ENCODE data around the gene GSE1. TPM values are rescaled to one million over a fixed set of nuclear protein-coding genes. Genes with fewer than 3 reads are reported as not detected.

The GSE1 gene
- total and polyA plus RNA-seq, 9 of the 15 experiments (the other 6 are each of a cell fraction or from before 2014, with no cell fraction given), result 12.2 to 244 (median 57.9) TPM

DNA sequence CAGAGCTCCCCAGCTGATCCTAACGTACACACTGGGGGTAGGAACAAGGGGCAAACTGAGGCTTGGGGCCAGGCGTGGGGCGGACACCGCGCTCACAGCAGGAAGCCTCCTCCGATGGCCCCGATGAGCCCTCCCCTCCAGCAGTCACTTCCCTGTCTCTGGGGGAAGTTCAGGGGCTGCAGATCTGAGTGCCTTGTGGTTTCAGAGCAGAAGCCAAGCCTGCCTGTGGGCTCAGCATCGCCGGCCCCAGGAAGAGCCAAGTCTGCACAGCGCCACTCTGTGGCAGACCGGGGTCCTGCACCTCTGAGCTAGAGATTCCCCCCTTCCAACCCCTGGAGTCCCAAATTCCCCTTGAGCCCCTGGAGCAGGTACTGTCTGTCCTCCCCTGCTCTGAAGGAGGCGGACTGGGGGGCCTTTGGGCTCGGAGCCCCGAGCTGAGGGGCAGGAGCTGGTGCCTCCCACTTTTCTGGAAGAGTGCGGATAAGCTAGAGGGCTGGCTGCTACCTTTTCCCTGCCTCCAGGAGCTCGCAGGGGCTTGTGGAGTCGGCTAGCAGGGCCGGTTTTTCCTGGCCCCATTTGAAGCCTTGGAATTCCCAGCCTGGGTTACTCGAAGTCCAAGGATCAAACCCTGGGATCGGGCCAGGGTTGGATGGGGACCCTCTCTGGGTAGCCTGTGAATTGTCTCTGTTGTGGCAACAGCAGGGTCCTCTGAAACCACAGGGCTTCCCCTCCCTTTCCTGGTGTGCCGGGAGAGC, 2.9 kb downstream of the GSE1 start:
- H3K27ac ChIP-seq (ENCODE audit: extremely low read depth, low read depth, low read length), result peak overlapping the region; percentile 99
- H3K4me1 ChIP-seq (replicated peaks in 1 of 2; ENCODE audit: control insufficient read depth in 2 of 2, insufficient read depth in 2 of 2, low read length in 2 of 2), result peaks cover 55 to 89% of the 10 kb centered on the region in 2 experiments
- WGBS (ENCODE audit: insufficient coverage, low coverage, missing lambda C conversion rate), result 5% methylated on average over 15 of the region's 21 CpGs
- peaks cover 55% of the 10 kb centered on the region for H3K36me3 ChIP-seq (ENCODE audit: control insufficient read depth, insufficient read depth, low read length)
- in situ Hi-C loops (cut with MboI), result no loop called here
- H3K27me3 ChIP-seq (ENCODE audit: control insufficient read depth in 2 of 2, insufficient read depth in 2 of 2, low read length in 2 of 2), result no peaks in the 10 kb centered on the region
- CTCF ChIA-PET (ENCODE audit: low intra/inter-chr PET ratio), result interaction anchor here (0.6 to 1.4 kb wide), 5 partner anchors 154 to 269 kb away, joined by 3 to 4 read pairs (median 3); no protein-coding TSS in a partner anchor
- peak overlapping the region; percentile 85 for H3K4me3 ChIP-seq
- no TSS peak for BruUV-seq (replicated peaks)
- peaks cover 64% of the 10 kb centered on the region for H4K20me1 ChIP-seq (replicated peaks; ENCODE audit: control insufficient read depth, insufficient read depth, low read length)
- no peak overlapping the region for H2AFZ ChIP-seq (ENCODE audit: low read depth, low read length)
- peaks cover 93% of the 10 kb centered on the region for H3K79me2 ChIP-seq (ENCODE audit: control insufficient read depth, insufficient read depth, low read length)
- DNase-seq (ENCODE audit: extremely low read depth in 1 of 4, low spot score in 3 of 4) (peak in 3 of 4 experiments; percentile 48 to 93 (median 81)), ATAC-seq (peak; percentile 48), FAIRE-seq (peak; percentile 90)
- H3K9ac ChIP-seq (ENCODE audit: insufficient read depth in 1 of 2, low read depth in 2 of 2, low read length in 2 of 2), result peak overlapping the region; percentile 91 to 98
- H3K9me3 ChIP-seq (replicated peaks; ENCODE audit: control insufficient read depth, insufficient read depth, low read depth, low read length), result no peaks in the 10 kb centered on the region
- POLR2A ChIA-PET, result interaction anchor here (0.6 to 2.2 kb wide), 22 partner anchors 9 to 1745 kb away, joined by 3 to 15 read pairs (median 4); no protein-coding TSS in a partner anchor
- H3K9me1 ChIP-seq (ENCODE audit: control insufficient read depth, insufficient read depth, low read length), result peaks cover 32% of the 10 kb centered on the region
- H3K4me2 ChIP-seq (ENCODE audit: insufficient read depth, low read length), result peak overlapping the region; percentile 85
- intact Hi-C loops (cut with micrococcal nuclease), result loop anchor here (1.0 to 10.0 kb wide), 2 partner anchors 36 to 311 kb away; no protein-coding TSS in a partner anchor
- TF ChIP-seq COPS2 (conservative IDR thresholded peaks at IDR 0.05) (no peak), NR2C2 (CRISPR knock-in tag; IDR thresholded peaks at IDR 0.05) (no peak), NR2C2 (tag; IDR thresholded peaks at IDR 0.05) (no peak), TCFL5 (CRISPR knock-in tag; conservative IDR thresholded peaks at IDR 0.05) (no peak), AFF4 (CRISPR knock-in tag; IDR thresholded peaks at IDR 0.05) (peak; percentile 73; the same call in 1 of the 2 replicates), NCOA2 (IDR thresholded peaks at IDR 0.05; ENCODE audit: partially characterized antibody in 2 of 2) (no peak), STAT5A (IDR thresholded peaks at IDR 0.05; ENCODE audit: borderline replicate concordance, low read length) (no peak), CHD1 (IDR thresholded peaks at IDR 0.05; ENCODE audit: low read length) (peak; percentile 8), FOXK2 (conservative IDR thresholded peaks at IDR 0.05 in 1 of 2, IDR thresholded peaks at IDR 0.05 in 1 of 2; ENCODE audit: low read depth in 2 of 2) (no peak), ZNF24 (IDR thresholded peaks at IDR 0.05) (no peak), ZBTB1 (CRISPR knock-in tag; IDR thresholded peaks at IDR 0.05; ENCODE audit: borderline replicate concordance, low read depth) (peak; percentile 88; the same call in 1 of the 2 replicates), BDP1 (IDR thresholded peaks at IDR 0.05; ENCODE audit: insufficient read depth, insufficient read length) (no peak), ZNF79 (CRISPR knock-in tag; IDR thresholded peaks at IDR 0.05; ENCODE audit: low read depth) (no peak), IRF1 (CRISPR knock-in tag; IDR thresholded peaks at IDR 0.05; ENCODE audit: borderline replicate concordance) (no peak), IFI16 (CRISPR knock-in tag; IDR thresholded peaks at IDR 0.05) (no peak)
- TF ChIP-seq, protein P1, sequence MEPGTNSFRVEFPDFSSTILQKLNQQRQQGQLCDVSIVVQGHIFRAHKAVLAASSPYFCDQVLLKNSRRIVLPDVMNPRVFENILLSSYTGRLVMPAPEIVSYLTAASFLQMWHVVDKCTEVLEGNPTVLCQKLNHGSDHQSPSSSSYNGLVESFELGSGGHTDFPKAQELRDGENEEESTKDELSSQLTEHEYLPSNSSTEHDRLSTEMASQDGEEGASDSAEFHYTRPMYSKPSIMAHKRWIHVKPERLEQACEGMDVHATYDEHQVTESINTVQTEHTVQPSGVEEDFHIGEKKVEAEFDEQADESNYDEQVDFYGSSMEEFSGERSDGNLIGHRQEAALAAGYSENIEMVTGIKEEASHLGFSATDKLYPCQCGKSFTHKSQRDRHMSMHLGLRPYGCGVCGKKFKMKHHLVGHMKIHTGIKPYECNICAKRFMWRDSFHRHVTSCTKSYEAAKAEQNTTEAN (CRISPR knock-in tag; IDR thresholded peaks at IDR 0.05), result peak; percentile 69; the same call in 1 of the 2 replicates
